K562 (cell line): ENCODE results near the gene NOL4L. TPM values are rescaled to one million over a fixed set of nuclear protein-coding genes. Genes with fewer than 3 reads are reported as not detected.

Source experiments
- CTBP1 ChIP-seq: fragments of 450-650 bp; IDR thresholded peaks from 2 replicates; pipeline ENCODE4 v1.6.1; 2016; ENCODE audit warnings: borderline replicate concordance
- EP300 ChIP-seq: IDR thresholded peaks from 2 replicates; pipeline ENCODE4 v1.6.1; 2012; ENCODE audit warnings: low read length, improper control_type of control experiment
- MAFG ChIP-seq: fragments of 450-650 bp; conservative IDR thresholded peaks from 2 replicates; pipeline ENCODE4 v1.6.1; 2016; ENCODE audit warnings: missing genetic modification characterization, missing compliant biosample characterization
- MTA1 ChIP-seq: fragments of 450-650 bp; IDR thresholded peaks from 2 replicates; pipeline ENCODE4 v1.6.1; 2017; ENCODE audit warnings: borderline replicate concordance
- NCOA2 ChIP-seq, 2 experiments: fragments of 450-650 bp; IDR thresholded peaks; 2 replicates each; pipeline ENCODE4 v1.6.1; 2018; ENCODE audit warnings: mild to moderate bottlenecking in 2 of 2, moderate library complexity in 1 of 2; ENCODE audit not compliant: partially characterized antibody in 2 of 2
- NFRKB ChIP-seq: fragments of 450-650 bp; IDR thresholded peaks from 2 replicates; pipeline ENCODE4 v1.6.1; 2016; ENCODE audit warnings: low read depth
- POLR3G ChIP-seq: IDR thresholded peaks from 2 replicates; pipeline ENCODE4 v1.6.1; 2011; ENCODE audit not compliant: insufficient read length, insufficient replicate concordance; ENCODE audit errors: extremely low read depth
- RHOXF2B ChIP-seq: fragments of 250-450 bp; sonication (Bioruptor Pico); conservative IDR thresholded peaks from 2 replicates; pipeline ENCODE4 v1.5.1; 2021
- SOX6 ChIP-seq: fragments of 450-650 bp; IDR thresholded peaks from 2 replicates; pipeline ENCODE4 v1.6.1; 2014; ENCODE audit warnings: mild to moderate bottlenecking
- ZKSCAN1 ChIP-seq: fragments of 150-350 bp; IDR thresholded peaks from 2 replicates; pipeline ENCODE4 v1.6.1; 2016; ENCODE audit warnings: low read depth, low read length
- ZNF263 ChIP-seq: sonication (generic); formaldehyde crosslinking; IDR thresholded peaks from 2 replicates; pipeline ENCODE4 v1.8.0; 2022; ENCODE audit warnings: mild to moderate bottlenecking, missing genetic modification reagents, borderline replicate concordance
- ZSCAN29 ChIP-seq: fragments of 450-650 bp; IDR thresholded peaks from 2 replicates; pipeline ENCODE4 v1.6.1; 2017
- polyA plus RNA-seq, 8 experiments: library from polyadenylated mRNA; depleted of rRNA in 4 of 8; stranded (reverse) in 5 of 8; unstranded in 3 of 8; fragments of >200 nt; fragmentation: Nextera tagmentation in 2 of 8; fragmentation: Illumina TruSeq in 1 of 8; extraction: Ambion mirVana in 2 of 8; extraction: Trizol in 1 of 8; gene quantifications; 2 replicates each; pipeline versions ENCODE4 v1.2.1 to v1.2.3, GENCODE V29; 2011 to 2014; ENCODE audit warnings: inconsistent platforms in 1 of 8, missing spikeins in 1 of 8
- total RNA-seq, 7 experiments: library from RNA; depleted of rRNA in 6 of 7; stranded (reverse); fragments of >200 nt in 6 of 7; fragmentation: Illumina TruSeq in 2 of 7; extraction: Trizol in 2 of 7; gene quantifications; 2 replicates each; pipeline versions ENCODE4 v1.2.1 to v1.2.3, GENCODE V29; 2011 to 2021; ENCODE audit warnings: low replicate concordance in 1 of 7
- TF ChIP-seq, protein P1 (sequence below): fragments of 250-450 bp; sonication (Bioruptor Pico); IDR thresholded peaks from 2 replicates; pipeline ENCODE4 v1.5.0; 2020; ENCODE audit warnings: mild to moderate bottlenecking
- TF ChIP-seq, protein P2 (sequence below): fragments of 250-450 bp; sonication (Bioruptor Pico); IDR thresholded peaks from 2 replicates; pipeline ENCODE4 v1.9.0; 2021; ENCODE audit warnings: mild to moderate bottlenecking, inconsistent platforms
- TF ChIP-seq, protein P3 (sequence below), 3 experiments: IDR thresholded peaks in 2 of 3; conservative IDR thresholded peaks in 1 of 3; 2 replicates each; pipeline ENCODE4 v1.5.1; 2011 to 2012; ENCODE audit warnings: low read length in 3 of 3, mild to moderate bottlenecking in 3 of 3, control low read depth in 2 of 3, improper control_type of control experiment in 1 of 3, inconsistent platforms in 1 of 3, low read depth in 1 of 3, mixed read lengths in 1 of 3, moderate library complexity in 1 of 3; ENCODE audit not compliant: insufficient read depth in 2 of 3
- TF ChIP-seq, protein P4 (sequence below): fragments of 450-650 bp; IDR thresholded peaks from 2 replicates; pipeline ENCODE4 v1.6.1; 2016; ENCODE audit warnings: antibody characterized with exemption
- TF ChIP-seq, protein P5 (sequence below), 2 experiments: IDR thresholded peaks in 1 of 2; conservative IDR thresholded peaks in 1 of 2; 2 replicates each; pipeline ENCODE4 v1.6.1; 2016; ENCODE audit warnings: low read depth in 2 of 2, mild to moderate bottlenecking in 1 of 2, missing compliant biosample characterization in 1 of 2, missing genetic modification characterization in 1 of 2, moderate library complexity in 1 of 2

The NOL4L gene
- total and polyA plus RNA-seq, 9 of the 15 experiments (the other 6 are each of a cell fraction or from before 2014, with no cell fraction given) = 5.1 to 36.2 (median 13.6) TPM

DNA sequence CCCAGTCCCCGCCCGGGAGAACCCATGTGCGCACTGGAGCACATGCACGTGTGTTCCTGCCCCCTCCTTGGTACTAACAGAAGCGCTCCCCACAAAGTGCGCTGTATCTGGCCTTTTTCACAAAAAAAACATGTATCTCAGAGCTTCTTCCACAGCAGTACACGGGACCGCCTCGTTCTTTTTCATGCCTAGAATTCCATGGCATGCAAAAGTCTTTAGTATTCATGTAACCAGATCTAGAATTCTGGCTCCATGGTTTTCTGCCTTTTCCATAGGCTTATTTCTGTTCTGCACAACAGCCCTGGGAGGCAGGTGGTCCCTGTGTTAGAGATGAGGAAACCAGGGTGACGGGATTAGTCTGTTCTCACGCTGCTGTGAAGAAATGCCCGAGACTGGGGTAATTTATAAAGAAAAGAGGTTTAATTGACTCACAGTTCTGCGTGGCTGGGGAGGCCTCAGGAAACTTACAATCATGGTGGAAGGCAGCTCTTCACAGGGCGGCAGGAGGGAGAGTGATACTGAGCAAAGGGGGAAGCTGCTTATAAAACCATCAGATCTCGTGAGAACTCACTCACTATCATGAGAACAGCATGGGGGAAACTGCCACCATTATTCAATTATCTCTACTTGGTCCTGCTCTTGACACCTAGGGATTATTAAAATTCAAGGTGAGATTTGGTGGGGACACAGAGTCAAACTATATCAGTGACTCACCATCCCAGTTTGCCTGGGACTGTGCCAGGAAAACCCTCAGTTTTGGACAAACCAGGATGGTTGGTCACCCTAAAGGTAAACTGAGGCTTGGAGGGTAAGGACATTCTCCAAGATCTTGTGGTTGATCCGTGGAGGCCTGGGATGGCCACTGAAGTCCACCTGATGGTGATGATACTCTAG lies 47.6 kb upstream of the NOL4L start (continued):
- TF ChIP-seq NCOA2 (IDR thresholded peaks at IDR 0.05; ENCODE audit: partially characterized antibody in 2 of 2) (no peak), ZSCAN29 (no peak), SOX6 (no peak), CTBP1 (no peak; the same call in 1 of the 2 replicates), NFRKB (no peak; the same call in 1 of the 2 replicates), ZNF263 (CRISPR knock-in tag) (no peak), MTA1 (no peak), MAFG (tag) (no peak), POLR3G (no peak), RHOXF2B (no peak), EP300 (no peak), ZKSCAN1 (0 out of 2 replicates have a peak, but pooled peaks have one; percentile 12)
- TF ChIP-seq, protein P1, sequence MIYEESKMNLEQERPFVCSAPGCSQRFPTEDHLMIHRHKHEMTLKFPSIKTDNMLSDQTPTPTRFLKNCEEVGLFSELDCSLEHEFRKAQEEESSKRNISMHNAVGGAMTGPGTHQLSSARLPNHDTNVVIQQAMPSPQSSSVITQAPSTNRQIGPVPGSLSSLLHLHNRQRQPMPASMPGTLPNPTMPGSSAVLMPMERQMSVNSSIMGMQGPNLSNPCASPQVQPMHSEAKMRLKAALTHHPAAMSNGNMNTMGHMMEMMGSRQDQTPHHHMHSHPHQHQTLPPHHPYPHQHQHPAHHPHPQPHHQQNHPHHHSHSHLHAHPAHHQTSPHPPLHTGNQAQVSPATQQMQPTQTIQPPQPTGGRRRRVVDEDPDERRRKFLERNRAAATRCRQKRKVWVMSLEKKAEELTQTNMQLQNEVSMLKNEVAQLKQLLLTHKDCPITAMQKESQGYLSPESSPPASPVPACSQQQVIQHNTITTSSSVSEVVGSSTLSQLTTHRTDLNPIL (CRISPR knock-in tag) = no peak
- TF ChIP-seq, protein P2, sequence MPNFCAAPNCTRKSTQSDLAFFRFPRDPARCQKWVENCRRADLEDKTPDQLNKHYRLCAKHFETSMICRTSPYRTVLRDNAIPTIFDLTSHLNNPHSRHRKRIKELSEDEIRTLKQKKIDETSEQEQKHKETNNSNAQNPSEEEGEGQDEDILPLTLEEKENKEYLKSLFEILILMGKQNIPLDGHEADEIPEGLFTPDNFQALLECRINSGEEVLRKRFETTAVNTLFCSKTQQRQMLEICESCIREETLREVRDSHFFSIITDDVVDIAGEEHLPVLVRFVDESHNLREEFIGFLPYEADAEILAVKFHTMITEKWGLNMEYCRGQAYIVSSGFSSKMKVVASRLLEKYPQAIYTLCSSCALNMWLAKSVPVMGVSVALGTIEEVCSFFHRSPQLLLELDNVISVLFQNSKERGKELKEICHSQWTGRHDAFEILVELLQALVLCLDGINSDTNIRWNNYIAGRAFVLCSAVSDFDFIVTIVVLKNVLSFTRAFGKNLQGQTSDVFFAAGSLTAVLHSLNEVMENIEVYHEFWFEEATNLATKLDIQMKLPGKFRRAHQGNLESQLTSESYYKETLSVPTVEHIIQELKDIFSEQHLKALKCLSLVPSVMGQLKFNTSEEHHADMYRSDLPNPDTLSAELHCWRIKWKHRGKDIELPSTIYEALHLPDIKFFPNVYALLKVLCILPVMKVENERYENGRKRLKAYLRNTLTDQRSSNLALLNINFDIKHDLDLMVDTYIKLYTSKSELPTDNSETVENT (CRISPR knock-in tag) = no peak
- TF ChIP-seq, protein P3, sequence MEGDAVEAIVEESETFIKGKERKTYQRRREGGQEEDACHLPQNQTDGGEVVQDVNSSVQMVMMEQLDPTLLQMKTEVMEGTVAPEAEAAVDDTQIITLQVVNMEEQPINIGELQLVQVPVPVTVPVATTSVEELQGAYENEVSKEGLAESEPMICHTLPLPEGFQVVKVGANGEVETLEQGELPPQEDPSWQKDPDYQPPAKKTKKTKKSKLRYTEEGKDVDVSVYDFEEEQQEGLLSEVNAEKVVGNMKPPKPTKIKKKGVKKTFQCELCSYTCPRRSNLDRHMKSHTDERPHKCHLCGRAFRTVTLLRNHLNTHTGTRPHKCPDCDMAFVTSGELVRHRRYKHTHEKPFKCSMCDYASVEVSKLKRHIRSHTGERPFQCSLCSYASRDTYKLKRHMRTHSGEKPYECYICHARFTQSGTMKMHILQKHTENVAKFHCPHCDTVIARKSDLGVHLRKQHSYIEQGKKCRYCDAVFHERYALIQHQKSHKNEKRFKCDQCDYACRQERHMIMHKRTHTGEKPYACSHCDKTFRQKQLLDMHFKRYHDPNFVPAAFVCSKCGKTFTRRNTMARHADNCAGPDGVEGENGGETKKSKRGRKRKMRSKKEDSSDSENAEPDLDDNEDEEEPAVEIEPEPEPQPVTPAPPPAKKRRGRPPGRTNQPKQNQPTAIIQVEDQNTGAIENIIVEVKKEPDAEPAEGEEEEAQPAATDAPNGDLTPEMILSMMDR (IDR thresholded peaks at IDR 0.05 in 2 of 3, conservative IDR thresholded peaks at IDR 0.05 in 1 of 3; ENCODE audit: insufficient read depth in 2 of 3, low read depth in 1 of 3, low read length in 3 of 3) = no peak
- TF ChIP-seq, protein P4, sequence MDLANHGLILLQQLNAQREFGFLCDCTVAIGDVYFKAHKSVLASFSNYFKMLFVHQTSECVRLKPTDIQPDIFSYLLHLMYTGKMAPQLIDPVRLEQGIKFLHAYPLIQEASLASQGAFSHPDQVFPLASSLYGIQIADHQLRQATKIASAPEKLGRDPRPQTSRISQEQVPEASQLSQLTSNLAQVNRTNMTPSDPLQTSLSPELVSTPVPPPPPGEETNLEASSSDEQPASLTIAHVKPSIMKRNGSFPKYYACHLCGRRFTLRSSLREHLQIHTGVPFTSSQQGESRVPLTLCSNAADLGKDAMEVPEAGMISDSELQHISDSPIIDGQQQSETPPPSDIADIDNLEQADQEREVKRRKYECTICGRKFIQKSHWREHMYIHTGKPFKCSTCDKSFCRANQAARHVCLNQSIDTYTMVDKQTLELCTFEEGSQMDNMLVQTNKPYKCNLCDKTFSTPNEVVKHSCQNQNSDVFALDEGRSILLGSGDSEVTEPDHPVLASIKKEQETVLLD = no peak
- TF ChIP-seq, protein P5, sequence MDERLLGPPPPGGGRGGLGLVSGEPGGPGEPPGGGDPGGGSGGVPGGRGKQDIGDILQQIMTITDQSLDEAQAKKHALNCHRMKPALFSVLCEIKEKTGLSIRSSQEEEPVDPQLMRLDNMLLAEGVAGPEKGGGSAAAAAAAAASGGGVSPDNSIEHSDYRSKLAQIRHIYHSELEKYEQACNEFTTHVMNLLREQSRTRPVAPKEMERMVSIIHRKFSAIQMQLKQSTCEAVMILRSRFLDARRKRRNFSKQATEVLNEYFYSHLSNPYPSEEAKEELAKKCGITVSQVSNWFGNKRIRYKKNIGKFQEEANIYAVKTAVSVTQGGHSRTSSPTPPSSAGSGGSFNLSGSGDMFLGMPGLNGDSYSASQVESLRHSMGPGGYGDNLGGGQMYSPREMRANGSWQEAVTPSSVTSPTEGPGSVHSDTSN (CRISPR knock-in tag; IDR thresholded peaks at IDR 0.05; ENCODE audit: low read depth) = no peak
- TF ChIP-seq, protein P5 (tag; conservative IDR thresholded peaks at IDR 0.05; ENCODE audit: low read depth) = no peak; the same call in 1 of the 2 replicates
